ENCODE measurements around the gene SLC26A9.

The SLC26A9 gene

GRCh38 chr1:205955499-205955898 lies 12.2 kb upstream of the SLC26A9 start:
- H3K36me3 ChIP-seq (ENCODE audit: control insufficient read depth, low read depth, low read length) = no peaks in the 10 kb centered on the region
- H3K9ac ChIP-seq (ENCODE audit: low read length) = no peak overlapping the region
- no peak overlapping the region for H3K4me3 ChIP-seq (ENCODE audit: low read length)
- no peaks in the 10 kb centered on the region for H3K27me3 ChIP-seq (ENCODE audit: control insufficient read depth, insufficient read depth, low read length)
- H3K9me3 ChIP-seq (ENCODE audit: control insufficient read depth, low read depth, low read length) = no peaks in the 10 kb centered on the region
- no peak overlapping the region for H3K27ac ChIP-seq (ENCODE audit: low read length)
- H3K4me1 ChIP-seq (ENCODE audit: control insufficient read depth, low read depth, low read length) = peaks cover 10% of the 10 kb centered on the region

- Histone ChIP-seq H3K4me1 (ENCODE audit: control insufficient read depth, low read depth, low read length) (peaks cover 10% of the 10 kb centered on the region), H3K27me3 (ENCODE audit: control insufficient read depth, insufficient read depth, low read length) (no peaks in the 10 kb centered on the region), H3K36me3 (ENCODE audit: control insufficient read depth, low read depth, low read length) (no peaks in the 10 kb centered on the region), H3K27ac (ENCODE audit: low read length) (no peak overlapping the region), H3K9ac (ENCODE audit: low read length) (no peak overlapping the region), H3K4me3 (ENCODE audit: low read length) (no peak overlapping the region), H3K9me3 (ENCODE audit: control insufficient read depth, low read depth, low read length) (no peaks in the 10 kb centered on the region)
Observed at GRCh38 chr1:205954819-205955404, 11.7 kb upstream of the SLC26A9 start.

- Histone ChIP-seq H3K36me3 (ENCODE audit: control insufficient read depth, low read depth, low read length) (no peaks in the 10 kb centered on the region), H3K4me3 (ENCODE audit: low read length) (no peak overlapping the region), H3K4me1 (ENCODE audit: control insufficient read depth, low read depth, low read length) (peaks cover 10% of the 10 kb centered on the region), H3K27me3 (ENCODE audit: control insufficient read depth, insufficient read depth, low read length) (no peaks in the 10 kb centered on the region), H3K27ac (ENCODE audit: low read length) (no peak overlapping the region), H3K9ac (ENCODE audit: low read length) (no peak overlapping the region), H3K9me3 (ENCODE audit: control insufficient read depth, low read depth, low read length) (no peaks in the 10 kb centered on the region)
Observed at GRCh38 chr1:205951746-205952145, 8.5 kb upstream of the SLC26A9 start.

- Histone ChIP-seq H3K4me1 (ENCODE audit: control insufficient read depth, low read depth, low read length) (peaks cover 10% of the 10 kb centered on the region), H3K27ac (ENCODE audit: low read length) (no peak overlapping the region), H3K9me3 (ENCODE audit: control insufficient read depth, low read depth, low read length) (no peaks in the 10 kb centered on the region), H3K4me3 (ENCODE audit: low read length) (no peak overlapping the region), H3K9ac (ENCODE audit: low read length) (no peak overlapping the region), H3K27me3 (ENCODE audit: control insufficient read depth, insufficient read depth, low read length) (no peaks in the 10 kb centered on the region), H3K36me3 (ENCODE audit: control insufficient read depth, low read depth, low read length) (no peaks in the 10 kb centered on the region)
Observed at GRCh38 chr1:205950826-205951549, 7.7 kb upstream of the SLC26A9 start.

GRCh38 chr1:205950280-205950679 lies 7.0 kb upstream of the SLC26A9 start:
- Histone ChIP-seq H3K4me1 (ENCODE audit: control insufficient read depth, low read depth, low read length) (peaks cover 10% of the 10 kb centered on the region), H3K27ac (ENCODE audit: low read length) (no peak overlapping the region), H3K9me3 (ENCODE audit: control insufficient read depth, low read depth, low read length) (no peaks in the 10 kb centered on the region), H3K4me3 (ENCODE audit: low read length) (no peak overlapping the region), H3K36me3 (ENCODE audit: control insufficient read depth, low read depth, low read length) (no peaks in the 10 kb centered on the region), H3K9ac (ENCODE audit: low read length) (no peak overlapping the region), H3K27me3 (ENCODE audit: control insufficient read depth, insufficient read depth, low read length) (no peaks in the 10 kb centered on the region)

GRCh38 chr1:205949753-205950152 lies 6.5 kb upstream of the SLC26A9 start:
- no peaks in the 10 kb centered on the region for H3K36me3 ChIP-seq (ENCODE audit: control insufficient read depth, low read depth, low read length)
- H3K9ac ChIP-seq (ENCODE audit: low read length) = no peak overlapping the region
- H3K4me1 ChIP-seq (ENCODE audit: control insufficient read depth, low read depth, low read length) = peaks cover 10% of the 10 kb centered on the region
- no peaks in the 10 kb centered on the region for H3K9me3 ChIP-seq (ENCODE audit: control insufficient read depth, low read depth, low read length)
- no peak overlapping the region for H3K27ac ChIP-seq (ENCODE audit: low read length)
- no peaks in the 10 kb centered on the region for H3K27me3 ChIP-seq (ENCODE audit: control insufficient read depth, insufficient read depth, low read length)
- H3K4me3 ChIP-seq (ENCODE audit: low read length) = no peak overlapping the region

GRCh38 chr1:205948886-205949285 lies 5.6 kb upstream of the SLC26A9 start:
- Histone ChIP-seq H3K4me3 (ENCODE audit: low read length) (no peak overlapping the region), H3K27me3 (ENCODE audit: control insufficient read depth, insufficient read depth, low read length) (no peaks in the 10 kb centered on the region), H3K36me3 (ENCODE audit: control insufficient read depth, low read depth, low read length) (no peaks in the 10 kb centered on the region), H3K9me3 (ENCODE audit: control insufficient read depth, low read depth, low read length) (no peaks in the 10 kb centered on the region), H3K9ac (ENCODE audit: low read length) (no peak overlapping the region), H3K27ac (ENCODE audit: low read length) (no peak overlapping the region), H3K4me1 (ENCODE audit: control insufficient read depth, low read depth, low read length) (peaks cover 7% of the 10 kb centered on the region)

GRCh38 chr1:205948039-205948438 lies 4.8 kb upstream of the SLC26A9 start:
- no peaks in the 10 kb centered on the region for H3K4me1 ChIP-seq (ENCODE audit: control insufficient read depth, low read depth, low read length)
- no peaks in the 10 kb centered on the region for H3K27me3 ChIP-seq (ENCODE audit: control insufficient read depth, insufficient read depth, low read length)
- no peak overlapping the region for H3K27ac ChIP-seq (ENCODE audit: low read length)

GRCh38 chr1:205947024-205947423 lies 3.8 kb upstream of the SLC26A9 start:
- H3K9me3 ChIP-seq (ENCODE audit: control insufficient read depth, low read depth, low read length) = no peaks in the 10 kb centered on the region
- no peak overlapping the region for H3K9ac ChIP-seq (ENCODE audit: low read length)
- no peak overlapping the region for H3K27ac ChIP-seq (ENCODE audit: low read length)
- no peaks in the 10 kb centered on the region for H3K27me3 ChIP-seq (ENCODE audit: control insufficient read depth, insufficient read depth, low read length)
- H3K36me3 ChIP-seq (ENCODE audit: control insufficient read depth, low read depth, low read length) = no peaks in the 10 kb centered on the region
- H3K4me3 ChIP-seq (ENCODE audit: low read length) = no peak overlapping the region
- H3K4me1 ChIP-seq (ENCODE audit: control insufficient read depth, low read depth, low read length) = no peaks in the 10 kb centered on the region

More at GRCh38 chr1:205948039-205948438, 4.8 kb upstream of the SLC26A9 start:
- Histone ChIP-seq H3K36me3 (ENCODE audit: control insufficient read depth, low read depth, low read length) (no peaks in the 10 kb centered on the region), H3K4me3 (ENCODE audit: low read length) (no peak overlapping the region), H3K9me3 (ENCODE audit: control insufficient read depth, low read depth, low read length) (no peaks in the 10 kb centered on the region), H3K9ac (ENCODE audit: low read length) (no peak overlapping the region)

- Histone ChIP-seq H3K27me3 (ENCODE audit: control insufficient read depth, insufficient read depth, low read length) (no peaks in the 10 kb centered on the region), H3K4me3 (ENCODE audit: low read length) (no peak overlapping the region), H3K27ac (ENCODE audit: low read length) (no peak overlapping the region), H3K36me3 (ENCODE audit: control insufficient read depth, low read depth, low read length) (no peaks in the 10 kb centered on the region), H3K4me1 (ENCODE audit: control insufficient read depth, low read depth, low read length) (peaks cover 8% of the 10 kb centered on the region), H3K9me3 (ENCODE audit: control insufficient read depth, low read depth, low read length) (no peaks in the 10 kb centered on the region), H3K9ac (ENCODE audit: low read length) (no peak overlapping the region)
Observed at GRCh38 chr1:205945069-205945468, 1.8 kb upstream of the SLC26A9 start.

GRCh38 chr1:205944525-205944924 lies 1.3 kb upstream of the SLC26A9 start:
- H3K9ac ChIP-seq (ENCODE audit: low read length) = no peak overlapping the region
- H3K4me1 ChIP-seq (ENCODE audit: control insufficient read depth, low read depth, low read length) = peaks cover 13% of the 10 kb centered on the region
- no peak overlapping the region for H3K4me3 ChIP-seq (ENCODE audit: low read length)
- no peak overlapping the region for H3K27ac ChIP-seq (ENCODE audit: low read length)
- no peaks in the 10 kb centered on the region for H3K36me3 ChIP-seq (ENCODE audit: control insufficient read depth, low read depth, low read length)
- no peaks in the 10 kb centered on the region for H3K9me3 ChIP-seq (ENCODE audit: control insufficient read depth, low read depth, low read length)
- H3K27me3 ChIP-seq (ENCODE audit: control insufficient read depth, insufficient read depth, low read length) = no peaks in the 10 kb centered on the region

GRCh38 chr1:205942631-205943159 lies 561 bp downstream of the SLC26A9 start:
- no peak overlapping the region for H3K9ac ChIP-seq (ENCODE audit: low read length)
- H3K36me3 ChIP-seq (ENCODE audit: control insufficient read depth, low read depth, low read length) = no peaks in the 10 kb centered on the region
- no peak overlapping the region for H3K4me3 ChIP-seq (ENCODE audit: low read length)
- H3K4me1 ChIP-seq (ENCODE audit: control insufficient read depth, low read depth, low read length) = peaks cover 19% of the 10 kb centered on the region
- no peaks in the 10 kb centered on the region for H3K9me3 ChIP-seq (ENCODE audit: control insufficient read depth, low read depth, low read length)
- no peak overlapping the region for H3K27ac ChIP-seq (ENCODE audit: low read length)
- peaks cover 6% of the 10 kb centered on the region for H3K27me3 ChIP-seq (ENCODE audit: control insufficient read depth, insufficient read depth, low read length)

All from iPS-18a (cell line).